Osteoblast (primary cell): ENCODE measurements around the gene ZP3. TPM values are rescaled to one million over a fixed set of nuclear protein-coding genes. Genes with fewer than 3 reads are reported as not detected.
"Not testable (repeated sequence)": the region's sequence is repeated elsewhere in the genome, so short reads cannot be mapped to it uniquely, and the experiment has no call there.

Experiments
- DNase-seq: peaks from one replicate; pipeline ENCODE4 v3.0.0; 2011; ENCODE audit warnings: low spot score, mixed read lengths; ENCODE audit not compliant: insufficient read length; ENCODE audit errors: missing footprints
- H2AFZ ChIP-seq: 2 replicates; pipeline ENCODE4 v1.6.0; 2011; ENCODE audit warnings: mild to moderate bottlenecking, low read length
- H3K27ac ChIP-seq: 2 replicates; pipeline ENCODE4 v1.5.1; 2011; ENCODE audit warnings: mild to moderate bottlenecking, low read depth, low read length, moderate library complexity
- H3K27me3 ChIP-seq: 2 replicates; pipeline ENCODE4 v1.6.0; 2012; ENCODE audit warnings: mild to moderate bottlenecking, control low read depth, inconsistent platforms, low read length, moderate library complexity; ENCODE audit not compliant: insufficient read depth
- H3K36me3 ChIP-seq: 2 replicates; pipeline ENCODE4 v1.5.1; 2011; ENCODE audit warnings: mild to moderate bottlenecking, low read length, control low read depth, moderate library complexity; ENCODE audit not compliant: insufficient read depth
- H3K4me1 ChIP-seq: 2 replicates; pipeline ENCODE4 v1.5.1; 2011; ENCODE audit warnings: mild to moderate bottlenecking, low read length, control low read depth, moderate library complexity; ENCODE audit not compliant: insufficient read depth
- H3K4me2 ChIP-seq: 2 replicates; pipeline ENCODE4 v1.6.0; 2011; ENCODE audit warnings: mild to moderate bottlenecking, low read length; ENCODE audit not compliant: insufficient read depth
- H3K4me3 ChIP-seq: fragments of 200-600 bp; sonication (generic); 3 replicates; pipeline ENCODE4 v1.5.1; 2012; ENCODE audit warnings: mild to moderate bottlenecking, low read length, inconsistent platforms; ENCODE audit not compliant: insufficient read depth
- H3K79me2 ChIP-seq: 2 replicates; pipeline ENCODE4 v1.6.0; 2012; ENCODE audit warnings: mild to moderate bottlenecking, low read length, control low read depth, inconsistent platforms; ENCODE audit not compliant: insufficient read depth
- H3K9me3 ChIP-seq: 2 replicates; pipeline ENCODE4 v1.5.1; 2011; ENCODE audit warnings: low read depth, low read length, control low read depth
- H4K20me1 ChIP-seq: 2 replicates; pipeline ENCODE4 v1.6.0; 2012; ENCODE audit warnings: mild to moderate bottlenecking, low read length, control low read depth; ENCODE audit not compliant: insufficient read depth
- total RNA-seq: library from RNA; depleted of rRNA; stranded (reverse); fragments of >200 nt; gene quantifications from 2 replicates; pipeline ENCODE4 v1.2.3, GENCODE V29; 2012
- TF ChIP-seq, protein P1 (sequence below): IDR thresholded peaks from 2 replicates; pipeline ENCODE4 v1.5.1; 2011; ENCODE audit warnings: mild to moderate bottlenecking, low read depth, low read length, moderate library complexity; ENCODE audit errors: extremely low read depth

The ZP3 gene
- total RNA-seq, 1 donor = 6.2 TPM

DNA sequence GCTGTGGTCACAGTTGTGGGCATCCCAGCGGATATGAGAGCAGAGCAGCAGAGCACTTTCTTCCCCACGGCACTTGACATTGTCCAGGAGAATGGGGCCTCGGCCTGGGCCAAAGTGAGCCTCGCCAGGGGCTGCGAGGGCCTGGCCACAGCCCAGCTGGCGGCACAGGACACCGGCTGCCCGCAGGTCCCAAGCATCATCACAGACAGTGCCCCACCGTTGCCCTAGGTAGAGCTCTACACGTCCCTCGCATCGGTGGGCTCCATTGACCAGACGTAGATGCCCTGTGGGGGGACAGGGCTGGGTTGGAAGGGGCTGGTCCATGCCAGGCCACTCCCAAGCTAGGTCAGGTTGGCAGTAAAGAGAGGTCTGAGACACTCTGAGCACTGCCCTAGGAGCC is 34.7 kb upstream of the ZP3 start:
- Histone ChIP-seq H4K20me1 (no peaks in the 10 kb centered on the region), H3K4me1 (peaks cover 13% of the 10 kb centered on the region), H3K36me3 (no peaks in the 10 kb centered on the region), H3K27ac (no peak overlapping the region), H3K4me3 (no peak overlapping the region), H3K27me3 (no peaks in the 10 kb centered on the region), H3K79me2 (no peaks in the 10 kb centered on the region), H3K9me3 (no peaks in the 10 kb centered on the region), H2AFZ (no peak overlapping the region), H3K4me2 (no peak overlapping the region)
- TF ChIP-seq, protein P1, sequence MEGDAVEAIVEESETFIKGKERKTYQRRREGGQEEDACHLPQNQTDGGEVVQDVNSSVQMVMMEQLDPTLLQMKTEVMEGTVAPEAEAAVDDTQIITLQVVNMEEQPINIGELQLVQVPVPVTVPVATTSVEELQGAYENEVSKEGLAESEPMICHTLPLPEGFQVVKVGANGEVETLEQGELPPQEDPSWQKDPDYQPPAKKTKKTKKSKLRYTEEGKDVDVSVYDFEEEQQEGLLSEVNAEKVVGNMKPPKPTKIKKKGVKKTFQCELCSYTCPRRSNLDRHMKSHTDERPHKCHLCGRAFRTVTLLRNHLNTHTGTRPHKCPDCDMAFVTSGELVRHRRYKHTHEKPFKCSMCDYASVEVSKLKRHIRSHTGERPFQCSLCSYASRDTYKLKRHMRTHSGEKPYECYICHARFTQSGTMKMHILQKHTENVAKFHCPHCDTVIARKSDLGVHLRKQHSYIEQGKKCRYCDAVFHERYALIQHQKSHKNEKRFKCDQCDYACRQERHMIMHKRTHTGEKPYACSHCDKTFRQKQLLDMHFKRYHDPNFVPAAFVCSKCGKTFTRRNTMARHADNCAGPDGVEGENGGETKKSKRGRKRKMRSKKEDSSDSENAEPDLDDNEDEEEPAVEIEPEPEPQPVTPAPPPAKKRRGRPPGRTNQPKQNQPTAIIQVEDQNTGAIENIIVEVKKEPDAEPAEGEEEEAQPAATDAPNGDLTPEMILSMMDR = no peak
- DNase-seq = peak; percentile 21

DNA sequence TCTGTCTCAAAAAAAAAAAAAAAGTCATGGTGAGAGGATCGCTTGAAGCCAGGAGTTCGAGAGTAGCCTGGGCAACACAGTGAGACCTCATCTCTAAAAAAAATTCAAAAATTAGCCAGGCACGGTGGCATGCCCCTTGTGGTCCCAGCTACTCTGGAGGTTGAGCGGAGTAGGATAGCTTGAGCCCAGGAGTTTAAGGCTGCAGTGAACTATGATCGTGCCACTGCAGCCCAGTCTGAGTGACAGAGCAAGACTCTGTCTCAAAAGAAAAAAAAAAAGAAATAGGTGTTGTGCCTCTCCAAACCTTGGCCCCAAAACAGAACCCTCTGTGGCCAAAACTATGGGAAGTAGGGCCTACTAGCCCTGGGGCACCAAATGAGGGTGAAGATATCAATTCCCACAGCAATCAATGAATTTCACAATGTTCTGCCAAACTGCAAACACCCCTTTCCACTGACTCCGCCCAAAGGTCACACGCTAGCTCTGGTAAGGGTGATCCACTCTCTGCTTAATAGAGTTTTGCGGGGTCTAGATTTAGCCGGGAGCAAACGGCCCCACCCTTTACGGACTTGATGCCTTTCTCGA is 32.1 kb upstream of the ZP3 start:
- H3K4me3 ChIP-seq = peak overlapping the region; percentile 84
- peak overlapping the region; percentile 32 for H3K27ac ChIP-seq

DNA sequence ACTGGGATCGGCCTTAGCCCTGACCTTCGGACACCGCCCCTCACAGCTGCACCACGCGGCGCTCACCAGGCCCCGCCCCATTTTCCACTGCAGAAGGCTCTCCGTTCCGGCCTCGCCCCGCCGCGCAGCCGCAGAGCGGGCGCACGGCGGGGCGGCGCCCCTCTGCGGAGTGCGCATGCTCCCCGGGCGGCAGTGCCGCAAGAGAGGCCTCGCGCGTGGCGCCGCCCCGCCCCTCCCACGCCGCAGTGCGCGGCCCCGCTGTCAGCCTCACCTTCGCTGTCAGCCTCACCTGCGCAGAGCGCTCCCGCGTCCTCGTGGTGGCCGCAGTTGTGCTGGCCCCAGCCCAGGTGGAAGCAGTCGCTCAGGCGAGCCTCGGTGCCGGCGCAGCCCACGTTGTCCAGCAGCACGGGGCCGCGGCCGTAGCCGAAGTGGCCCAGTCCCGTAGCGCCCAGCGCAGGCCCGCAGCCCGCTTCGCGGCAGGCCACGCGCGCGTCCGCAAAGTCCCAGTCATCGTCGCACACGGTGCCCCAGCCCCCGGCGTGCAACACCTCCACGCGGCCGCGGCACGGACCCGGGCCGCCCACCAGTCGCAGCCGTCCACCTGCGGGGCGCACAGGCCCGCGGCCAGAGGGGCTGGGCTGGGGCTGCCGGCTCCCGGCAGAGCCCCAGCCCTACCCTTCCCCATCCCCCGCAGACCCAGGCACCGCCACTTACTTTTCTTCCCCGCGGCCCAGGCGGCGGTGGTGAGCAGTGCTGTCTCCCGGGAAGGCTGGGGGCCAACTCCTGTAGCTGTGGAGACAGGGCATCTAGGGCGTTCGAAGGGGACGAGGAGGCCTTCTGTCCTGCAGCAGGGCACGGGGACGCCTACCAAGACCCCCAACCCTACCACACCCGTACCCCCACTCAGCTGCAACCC is 31.4 kb upstream of the ZP3 start:
- H3K27ac ChIP-seq = peak overlapping the region; percentile 58
- H4K20me1 ChIP-seq = no peaks in the 10 kb centered on the region
- peak overlapping the region; percentile 84 for H3K4me3 ChIP-seq
- peaks cover 16% of the 10 kb centered on the region for H3K4me1 ChIP-seq
- peak overlapping the region; percentile 78 for H3K4me2 ChIP-seq
- TF ChIP-seq, protein P1 = no peak
- DNase-seq = peak; percentile 100
- no peaks in the 10 kb centered on the region for H3K36me3 ChIP-seq
- H3K9me3 ChIP-seq = no peaks in the 10 kb centered on the region
- H2AFZ ChIP-seq = peak overlapping the region; percentile 93
- H3K79me2 ChIP-seq = no peaks in the 10 kb centered on the region
- no peaks in the 10 kb centered on the region for H3K27me3 ChIP-seq

More for the DNA sequence above, 32.1 kb upstream of the ZP3 start:
- Histone ChIP-seq H3K27me3 (no peaks in the 10 kb centered on the region), H3K4me2 (peak overlapping the region; percentile 78), H2AFZ (peak overlapping the region; percentile 83), H4K20me1 (no peaks in the 10 kb centered on the region), H3K36me3 (no peaks in the 10 kb centered on the region), H3K79me2 (no peaks in the 10 kb centered on the region), H3K9me3 (no peaks in the 10 kb centered on the region), H3K4me1 (peaks cover 11% of the 10 kb centered on the region)
- TF ChIP-seq, protein P1 = no peak
- no peak for DNase-seq

DNA sequence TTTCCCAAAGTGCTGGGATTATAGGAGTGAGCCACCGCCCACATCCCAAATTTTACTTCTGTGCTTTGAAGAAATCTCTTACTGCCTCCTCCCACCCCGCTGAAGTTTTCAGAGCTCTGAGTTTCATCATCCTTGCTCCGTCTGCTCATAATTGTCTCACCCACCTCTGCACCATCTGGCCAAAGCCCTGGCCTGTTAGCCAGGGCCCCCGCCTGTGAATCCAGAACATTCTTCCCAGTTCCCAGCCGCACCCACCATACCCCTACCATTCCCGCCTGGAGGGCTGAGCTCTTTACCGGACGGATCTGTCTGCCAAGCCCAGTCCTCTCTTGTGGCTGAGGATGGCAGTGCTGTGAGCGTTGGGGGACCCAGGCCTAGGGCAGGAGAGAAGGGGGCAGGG is 29.8 kb upstream of the ZP3 start:
- H3K36me3 ChIP-seq = no peaks in the 10 kb centered on the region
- no peak overlapping the region for H2AFZ ChIP-seq
- peak; percentile 13 for DNase-seq
- H3K27ac ChIP-seq = no peak overlapping the region
- H3K27me3 ChIP-seq = no peaks in the 10 kb centered on the region
- H3K4me2 ChIP-seq = no peak overlapping the region
- no peaks in the 10 kb centered on the region for H3K9me3 ChIP-seq
- TF ChIP-seq, protein P1 = no peak
- H3K4me3 ChIP-seq = no peak overlapping the region
- H4K20me1 ChIP-seq = no peaks in the 10 kb centered on the region
- H3K4me1 ChIP-seq = peaks cover 11% of the 10 kb centered on the region
- no peaks in the 10 kb centered on the region for H3K79me2 ChIP-seq

DNA sequence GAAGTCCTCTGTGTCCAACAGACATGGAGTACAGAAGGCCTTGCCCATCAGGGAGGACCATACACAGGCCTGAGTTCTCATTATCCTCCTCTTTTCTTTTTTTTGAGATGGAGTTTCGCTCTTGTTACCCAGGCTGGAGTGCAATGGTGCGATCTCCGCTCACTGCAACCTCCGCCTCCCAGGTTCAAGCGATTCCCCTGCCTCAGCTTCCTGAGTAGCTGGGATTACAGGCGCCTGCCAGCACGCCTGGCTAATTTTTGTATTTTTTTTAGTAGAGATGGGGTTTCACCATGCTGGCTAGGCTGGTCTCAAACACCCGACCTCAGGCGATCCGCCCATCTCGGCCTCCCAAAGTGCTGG is 29.2 kb upstream of the ZP3 start:
- H2AFZ ChIP-seq, H3K79me2 ChIP-seq, H3K9me3 ChIP-seq: not testable (repeated sequence)

More for the DNA sequence above, 29.2 kb upstream of the ZP3 start:
- H4K20me1 ChIP-seq, H3K27ac ChIP-seq, H3K36me3 ChIP-seq, DNase-seq, H3K27me3 ChIP-seq, H3K4me2 ChIP-seq, H3K4me3 ChIP-seq: not testable (repeated sequence)
- peaks cover 11% of the 10 kb centered on the region for H3K4me1 ChIP-seq
